Thyroid gland (tissue), 4 donors: ENCODE measurements around the gene SAG.

Source experiments
- POLR2A ChIP-seq, 2 donors: fragments of 450-650 bp; IDR thresholded peaks; one replicate each; pipeline ENCODE4 v1.6.1; 2017; ENCODE audit warnings: antibody characterized with exemption in 2 of 2, mild to moderate bottlenecking in 2 of 2, moderate library complexity in 1 of 2
- TF ChIP-seq, protein P1 (sequence below), 6 experiments: fragments of 200-600 bp in 3 of 6; fragments of 450-650 bp in 3 of 6; sonication (generic) in 3 of 6; IDR thresholded peaks; one replicate each; pipeline ENCODE4 v1.5.1; 2016 to 2019; ENCODE audit warnings: antibody characterized with exemption in 6 of 6, mild to moderate bottlenecking in 2 of 6, inconsistent platforms in 1 of 6, moderate library complexity in 1 of 6

DNA sequence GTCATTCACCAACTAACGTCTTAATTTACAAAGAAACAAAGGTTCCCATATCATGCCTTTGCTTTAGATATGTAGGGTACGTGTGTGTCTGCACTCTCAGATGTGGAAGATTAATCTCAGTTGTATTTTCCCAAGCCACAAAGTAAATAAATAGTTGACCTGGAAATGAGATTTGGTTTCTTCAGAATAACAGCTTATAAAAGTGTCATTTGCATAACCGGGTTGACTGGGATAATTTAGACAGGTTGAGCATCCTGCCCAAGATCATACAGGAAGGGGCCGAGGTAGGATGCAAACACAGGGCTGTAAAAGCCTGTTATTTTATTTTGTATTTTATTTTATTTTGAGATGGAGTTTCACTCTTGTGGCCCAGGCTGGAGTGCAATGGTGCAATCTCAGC, 36.7 kb upstream of the SAG start:
- TF ChIP-seq POLR2A (IDR thresholded peaks at IDR 0.05), result no peak
- TF ChIP-seq, protein P1, sequence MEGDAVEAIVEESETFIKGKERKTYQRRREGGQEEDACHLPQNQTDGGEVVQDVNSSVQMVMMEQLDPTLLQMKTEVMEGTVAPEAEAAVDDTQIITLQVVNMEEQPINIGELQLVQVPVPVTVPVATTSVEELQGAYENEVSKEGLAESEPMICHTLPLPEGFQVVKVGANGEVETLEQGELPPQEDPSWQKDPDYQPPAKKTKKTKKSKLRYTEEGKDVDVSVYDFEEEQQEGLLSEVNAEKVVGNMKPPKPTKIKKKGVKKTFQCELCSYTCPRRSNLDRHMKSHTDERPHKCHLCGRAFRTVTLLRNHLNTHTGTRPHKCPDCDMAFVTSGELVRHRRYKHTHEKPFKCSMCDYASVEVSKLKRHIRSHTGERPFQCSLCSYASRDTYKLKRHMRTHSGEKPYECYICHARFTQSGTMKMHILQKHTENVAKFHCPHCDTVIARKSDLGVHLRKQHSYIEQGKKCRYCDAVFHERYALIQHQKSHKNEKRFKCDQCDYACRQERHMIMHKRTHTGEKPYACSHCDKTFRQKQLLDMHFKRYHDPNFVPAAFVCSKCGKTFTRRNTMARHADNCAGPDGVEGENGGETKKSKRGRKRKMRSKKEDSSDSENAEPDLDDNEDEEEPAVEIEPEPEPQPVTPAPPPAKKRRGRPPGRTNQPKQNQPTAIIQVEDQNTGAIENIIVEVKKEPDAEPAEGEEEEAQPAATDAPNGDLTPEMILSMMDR (IDR thresholded peaks at IDR 0.05), result no peak
